Middle frontal gyrus (tissue), 1 donor: ENCODE measurements around the gene RNASE9.
"Not testable (repeated sequence)": the region's sequence is repeated elsewhere in the genome, so short reads cannot be mapped to it uniquely, and the experiment has no call there.

ENCODE experiments used
- DNase-seq: peaks from one replicate; pipeline ENCODE4 v3.0.0-alpha.2; 2015; ENCODE audit warnings: low spot score; ENCODE audit errors: extremely low spot score

The RNASE9 gene

GRCh38 chr14:20560961-20561360 is at the start of gene RNASE9:
Gene RNASE9 (minus strand): TSS chr14:20561047.
- no peak for DNase-seq

GRCh38 chr14:20610002-20610765 is 49.3 kb upstream of the RNASE9 start:
- DNase-seq: peak; percentile 65

DNA sequence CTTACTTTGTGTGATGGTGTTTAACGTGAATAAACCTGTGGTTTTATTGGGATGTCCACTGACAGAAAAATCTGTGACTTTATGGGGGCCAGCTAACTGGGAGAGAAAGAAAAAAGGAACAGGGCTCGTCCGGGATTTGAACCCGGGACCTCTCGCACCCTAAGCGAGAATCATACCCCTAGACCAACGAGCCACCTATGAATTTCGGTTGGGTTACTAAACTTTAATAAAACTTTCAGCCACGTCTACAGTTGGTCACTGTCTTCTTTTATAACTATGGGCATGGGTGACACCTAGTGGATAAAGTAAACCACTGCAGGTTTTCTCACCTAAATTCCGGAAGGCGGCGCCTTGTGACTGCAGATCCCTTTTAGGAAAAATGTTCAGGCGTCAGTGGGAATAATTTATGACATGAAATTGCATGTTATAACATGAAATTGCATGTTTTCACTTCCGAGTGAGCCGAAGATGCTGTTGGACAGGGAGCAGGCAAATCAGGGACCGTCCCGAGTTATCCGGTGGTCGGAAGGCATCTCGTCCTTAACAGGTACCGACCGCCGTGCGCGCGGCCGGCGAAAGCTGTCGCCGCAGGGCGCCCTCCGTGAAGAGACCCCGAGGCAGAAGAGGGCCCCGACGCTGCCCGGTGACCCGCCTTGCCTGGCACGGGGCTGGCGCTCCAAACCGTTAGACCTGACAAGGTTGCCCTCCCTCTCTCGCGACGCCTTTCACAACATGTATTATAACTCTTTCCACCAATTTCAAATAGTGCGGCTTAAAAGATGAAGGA is 48.6 kb upstream of the RNASE9 start:
- peak; percentile 78 for DNase-seq

GRCh38 chr14:20608383-20609110 is 47.7 kb upstream of the RNASE9 start:
- no peak for DNase-seq

GRCh38 chr14:20607617-20608016 is 46.8 kb upstream of the RNASE9 start:
- no peak for DNase-seq

DNA sequence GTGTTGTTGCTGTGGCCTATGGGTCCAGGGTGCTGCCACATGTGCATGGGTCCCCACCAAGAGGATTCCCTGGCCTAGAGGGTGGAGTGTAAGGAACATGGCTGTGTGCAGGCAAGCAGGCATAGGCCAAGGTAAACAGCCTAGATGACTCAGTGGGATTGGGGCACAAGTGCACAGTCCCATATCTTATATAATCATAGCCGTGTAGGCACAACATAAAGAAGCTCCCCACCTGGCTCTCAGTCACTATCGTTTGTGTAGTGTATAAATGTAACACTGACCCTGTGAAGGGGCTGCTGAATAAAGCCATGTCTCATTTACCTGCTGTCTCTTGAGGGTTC is 46.0 kb upstream of the RNASE9 start:
- no peak for DNase-seq

GRCh38 chr14:20606190-20606901 is 45.5 kb upstream of the RNASE9 start:
- no peak for DNase-seq

- no peak for DNase-seq
These were observed 43.2 kb upstream of the RNASE9 start for GRCh38 chr14:20603813-20604690.

DNA sequence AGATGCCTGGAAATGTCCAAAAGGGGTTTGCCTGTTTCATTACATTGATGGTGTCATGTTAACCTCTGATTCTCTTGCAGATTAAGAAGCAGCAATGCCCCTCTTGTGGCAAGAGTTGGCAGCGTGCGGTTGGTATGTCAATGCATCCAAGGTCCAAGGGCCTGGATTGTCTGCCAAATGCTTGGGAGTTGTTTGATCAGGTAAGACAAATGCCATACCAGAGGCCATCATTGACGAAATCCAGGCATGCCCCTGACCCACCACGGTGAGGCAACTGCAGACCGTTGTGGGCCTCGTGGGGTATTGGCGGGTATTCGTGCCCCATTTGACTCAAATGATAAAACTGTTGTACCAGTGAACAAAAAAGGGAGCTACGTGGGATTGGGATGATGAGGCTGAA is 41.7 kb upstream of the RNASE9 start:
- DNase-seq: no peak

DNA sequence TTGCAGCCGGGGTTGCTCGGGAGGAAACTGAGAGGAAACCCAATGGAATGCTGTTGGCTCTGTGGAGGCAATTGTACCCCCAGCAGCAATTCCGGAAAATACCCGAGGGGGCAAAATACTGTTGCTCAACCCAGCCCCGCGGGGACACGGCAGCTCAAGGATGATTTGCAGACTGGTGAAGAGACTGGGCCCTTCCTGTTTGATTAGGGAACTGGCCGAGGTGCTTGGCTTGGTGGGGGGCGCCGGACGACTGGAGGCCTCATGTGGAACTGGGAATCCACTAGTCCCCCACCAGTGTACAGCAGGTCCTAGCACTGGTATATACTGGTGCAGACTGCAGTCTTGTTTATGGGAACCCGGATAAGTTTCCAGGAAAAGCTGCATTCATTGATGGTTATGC is 40.7 kb upstream of the RNASE9 start:
- no peak for DNase-seq

DNA sequence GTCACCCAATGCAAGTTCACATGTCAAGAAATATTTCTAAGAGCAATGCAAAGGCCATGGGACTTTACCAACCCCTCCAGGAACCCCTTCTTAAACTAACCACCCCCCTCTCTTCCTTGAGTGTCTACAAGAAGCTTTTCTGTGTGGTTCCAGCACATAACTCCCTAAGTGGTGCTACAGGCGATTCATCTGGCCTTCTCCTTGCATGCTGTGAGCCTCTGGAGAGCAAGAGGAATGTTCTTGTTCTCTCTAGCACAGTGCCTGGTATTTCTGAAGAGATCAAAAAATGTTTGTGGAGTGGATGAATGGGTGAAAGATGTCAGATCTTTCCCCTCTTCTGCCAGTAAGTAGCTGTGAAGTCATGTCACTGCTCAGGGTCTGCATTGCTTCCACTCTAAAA is 36.3 kb upstream of the RNASE9 start:
- no peak for DNase-seq

DNA sequence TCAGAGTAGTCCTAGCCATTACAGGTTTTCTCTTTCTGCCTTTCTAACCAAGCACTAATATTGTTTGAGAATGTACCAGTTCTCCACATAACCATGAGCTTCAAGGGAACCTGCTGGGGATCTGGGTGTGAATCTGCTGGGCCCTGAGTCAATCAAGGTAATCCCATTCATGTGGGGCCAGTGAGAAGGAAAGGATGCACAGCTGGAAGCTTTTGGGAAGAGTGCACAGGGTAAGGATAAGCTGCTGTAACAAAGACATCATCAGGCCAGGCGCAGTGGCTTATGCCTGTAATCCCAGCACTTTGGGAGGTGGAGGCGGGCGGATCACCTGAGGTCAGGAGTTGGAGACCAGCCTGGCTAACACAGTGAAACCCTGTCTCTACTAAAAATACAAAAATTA is 34.9 kb upstream of the RNASE9 start:
- not testable (repeated sequence) for DNase-seq

GRCh38 chr14:20592574-20592973 is 31.7 kb upstream of the RNASE9 start:
- DNase-seq: no peak

DNA sequence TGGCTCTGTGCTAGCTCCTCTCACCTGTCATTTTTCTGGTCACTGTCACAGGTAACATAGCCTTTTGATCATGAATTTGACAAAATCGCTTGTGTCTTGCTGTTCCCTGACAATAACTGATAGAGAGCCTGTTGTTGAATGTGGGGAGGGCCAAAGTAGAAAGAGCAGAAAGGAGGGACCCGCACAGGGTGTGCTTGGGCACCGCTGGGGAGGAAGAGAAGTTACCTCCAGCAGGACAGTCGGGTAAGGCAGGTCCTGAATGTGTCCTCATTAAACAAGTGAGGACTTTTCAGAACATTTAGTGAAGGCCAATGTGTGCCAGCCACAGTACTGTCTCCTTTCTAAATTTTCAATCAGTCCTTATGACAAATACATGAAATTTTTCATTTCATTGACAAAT is 30.4 kb upstream of the RNASE9 start, which contains the start of gene RNASE12:
TSS of gene RNASE12 (minus strand) at position 142 of the 400 bp plus-strand sequence. CDS start 653 bp downstream, outside the sequence.
- no peak for DNase-seq

- DNase-seq: no peak
These were observed 26.8 kb upstream of the RNASE9 start, which contains the start of gene RNASE11 for GRCh38 chr14:20587489-20588154. Gene RNASE11 (minus strand): TSS chr14:20588001.

- no peak for DNase-seq
These were observed 23.1 kb upstream of the RNASE9 start for GRCh38 chr14:20583908-20584307.

- DNase-seq: no peak
These were observed 22.3 kb upstream of the RNASE9 start for GRCh38 chr14:20583142-20583541.

- DNase-seq: no peak
These were observed 19.4 kb upstream of the RNASE9 start for GRCh38 chr14:20580242-20580641.

DNA sequence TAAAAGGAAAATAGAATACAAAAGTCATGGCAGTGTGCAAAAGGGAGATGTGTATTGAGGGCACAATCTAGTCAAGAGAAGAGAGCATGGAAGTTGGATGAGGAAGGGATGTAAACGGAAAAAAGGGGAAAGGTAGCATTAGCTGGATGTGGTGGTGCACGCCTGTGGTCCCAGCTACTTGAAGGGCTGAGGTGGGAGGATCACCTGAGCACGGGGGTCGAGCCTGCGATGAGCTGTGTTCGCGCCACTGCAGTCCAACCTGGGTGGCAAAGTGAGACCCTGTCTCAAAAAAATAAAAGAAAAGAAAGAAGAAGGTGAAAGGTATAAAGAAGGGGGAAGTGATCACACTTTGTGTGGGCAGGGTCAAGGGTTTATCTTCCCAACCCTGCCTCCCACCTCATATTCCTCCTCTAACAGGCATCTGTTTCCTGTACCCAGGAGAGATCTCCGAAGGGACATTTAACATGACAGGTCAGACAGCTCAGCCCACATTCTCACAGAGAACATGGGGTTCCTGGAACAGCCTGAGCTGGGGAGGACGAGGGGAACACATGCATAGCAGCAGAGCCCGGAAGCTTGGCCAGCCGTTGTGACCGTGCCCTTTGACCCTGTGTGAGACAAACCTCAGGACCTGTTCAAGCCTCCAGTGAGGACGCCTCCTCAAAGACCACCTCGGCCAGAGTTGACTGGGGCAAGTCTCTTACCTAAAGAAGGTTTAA is 18.1 kb upstream of the RNASE9 start:
- no peak for DNase-seq
